Type B pancreatic cell (in vitro differentiated cells): Measurements from ENCODE around the gene STAB2. TPM values are rescaled to one million over a fixed set of nuclear protein-coding genes. Genes with fewer than 3 reads are reported as not detected.

ENCODE experiments used
- DNase-seq: peaks from one replicate; pipeline ENCODE4 v3.0.0; 2021; ENCODE audit warnings: mixed read lengths; ENCODE audit not compliant: unreplicated experiment; ENCODE audit errors: extremely low spot score
- H3K27ac Mint-ChIP-seq: 2 replicates; pipeline ENCODE4 v1.8.0; 2021; ENCODE audit warnings: mild to moderate bottlenecking, mixed read lengths
- H3K27me3 Mint-ChIP-seq: 2 replicates; pipeline ENCODE4 v1.8.0; 2021; ENCODE audit warnings: mixed read lengths
- H3K36me3 Mint-ChIP-seq: 2 replicates; pipeline ENCODE4 v1.8.0; 2021; ENCODE audit warnings: mixed read lengths
- H3K4me1 Mint-ChIP-seq: one replicate; pipeline ENCODE4 v1.8.0; 2021; ENCODE audit warnings: mixed read lengths; ENCODE audit not compliant: unreplicated experiment
- H3K4me3 Mint-ChIP-seq: 2 replicates; pipeline ENCODE4 v1.8.0; 2021; ENCODE audit warnings: mild to moderate bottlenecking, mixed read lengths
- H3K9me3 Mint-ChIP-seq: 2 replicates; pipeline ENCODE4 v1.8.0; 2021; ENCODE audit warnings: mixed read lengths
- CTCF ChIP-seq: fragments of 200-600 bp; sonication (generic); conservative IDR thresholded peaks from 2 replicates; pipeline ENCODE4 v1.5.0; 2021; ENCODE audit warnings: antibody characterized with exemption, mild to moderate bottlenecking
- total RNA-seq: library from RNA; stranded (reverse); gene quantifications from 2 replicates; pipeline ENCODE4 v1.2.1, GENCODE V29; 2021; ENCODE audit warnings: low replicate concordance

STAB2 gene
- total RNA-seq, 1 donor from 2014 or later: not detected

- Mint-ChIP-seq H3K4me1 (peaks cover 2% of the 10 kb centered on the region), H3K9me3 (no peaks in the 10 kb centered on the region), H3K36me3 (no peaks in the 10 kb centered on the region), H3K4me3 (no peak overlapping the region), H3K27me3 (peaks cover 10% of the 10 kb centered on the region), H3K27ac (no peak overlapping the region)
- TF ChIP-seq CTCF: no peak
- DNase-seq: no peak
Observed at GRCh38 chr12:103686026-103686425, 99.0 kb downstream of the STAB2 start.

GRCh38 chr12:103687253-103687652, 100.2 kb downstream of the STAB2 start:
- DNase-seq: no peak
- Mint-ChIP-seq H3K9me3 (no peaks in the 10 kb centered on the region), H3K4me3 (no peak overlapping the region), H3K4me1 (no peaks in the 10 kb centered on the region), H3K27me3 (peaks cover 13% of the 10 kb centered on the region), H3K36me3 (no peaks in the 10 kb centered on the region), H3K27ac (no peak overlapping the region)
- no peak for TF ChIP-seq CTCF

DNA sequence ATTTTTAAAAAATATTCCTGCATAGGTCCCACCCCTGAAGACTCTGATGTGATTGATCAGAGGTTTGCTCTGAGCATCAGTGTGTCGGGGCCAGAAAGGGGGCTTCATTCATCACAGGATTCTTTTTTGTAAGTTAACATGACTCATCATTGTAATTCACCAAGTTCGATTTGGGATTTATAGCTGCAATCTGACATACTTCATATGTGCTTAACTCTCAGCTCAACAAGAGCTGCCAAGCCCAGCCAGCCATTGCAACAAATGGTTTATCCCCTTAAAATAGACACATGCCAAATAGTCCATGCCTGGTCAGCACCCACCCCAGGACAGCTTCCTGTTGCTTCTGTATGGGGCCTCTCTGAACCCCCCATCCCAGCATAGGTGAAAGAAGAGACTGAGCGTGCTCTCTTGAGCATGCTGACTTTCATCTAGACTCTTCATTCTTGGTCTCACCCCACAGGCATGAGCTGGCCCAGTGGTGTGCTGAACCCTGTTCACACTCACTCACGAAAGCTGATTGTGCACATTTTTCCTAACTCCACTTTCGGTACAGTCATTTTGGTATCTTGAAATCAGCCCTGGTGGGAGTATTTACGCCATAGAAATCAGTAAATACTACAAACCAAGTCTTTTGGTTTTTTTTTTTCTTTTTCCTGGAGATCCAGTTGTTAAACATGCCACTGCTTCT, 101.4 kb downstream of the STAB2 start:
- H3K36me3 Mint-ChIP-seq: no peaks in the 10 kb centered on the region
- peaks cover 13% of the 10 kb centered on the region for H3K27me3 Mint-ChIP-seq
- H3K9me3 Mint-ChIP-seq: no peaks in the 10 kb centered on the region
- no peak for TF ChIP-seq CTCF
- no peak overlapping the region for H3K27ac Mint-ChIP-seq
- DNase-seq: no peak
- H3K4me1 Mint-ChIP-seq: no peaks in the 10 kb centered on the region
- no peak overlapping the region for H3K4me3 Mint-ChIP-seq

DNA sequence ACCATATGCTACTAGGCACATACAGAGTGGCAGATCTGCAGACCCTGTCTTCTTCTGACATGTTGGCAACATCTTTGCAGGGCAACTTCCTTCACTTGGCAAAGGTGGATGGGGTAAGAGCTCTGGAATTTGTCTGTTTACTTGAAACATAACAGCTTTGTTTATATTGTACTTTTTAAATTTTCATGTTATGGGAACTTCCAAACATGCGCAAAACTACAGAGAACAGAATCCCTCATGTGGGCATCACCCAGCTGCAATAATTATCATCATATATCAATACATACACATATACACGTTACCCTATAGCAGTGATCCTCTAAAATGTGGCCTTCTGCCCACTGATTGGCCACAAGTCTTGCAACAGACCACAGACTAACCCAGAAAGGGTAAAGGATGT, 103.4 kb downstream of the STAB2 start:
- TF ChIP-seq CTCF: no peak
- Mint-ChIP-seq H3K4me3 (no peak overlapping the region), H3K9me3 (no peaks in the 10 kb centered on the region), H3K27ac (no peak overlapping the region), H3K36me3 (no peaks in the 10 kb centered on the region), H3K27me3 (peaks cover 13% of the 10 kb centered on the region), H3K4me1 (no peaks in the 10 kb centered on the region)
- DNase-seq: no peak

DNA sequence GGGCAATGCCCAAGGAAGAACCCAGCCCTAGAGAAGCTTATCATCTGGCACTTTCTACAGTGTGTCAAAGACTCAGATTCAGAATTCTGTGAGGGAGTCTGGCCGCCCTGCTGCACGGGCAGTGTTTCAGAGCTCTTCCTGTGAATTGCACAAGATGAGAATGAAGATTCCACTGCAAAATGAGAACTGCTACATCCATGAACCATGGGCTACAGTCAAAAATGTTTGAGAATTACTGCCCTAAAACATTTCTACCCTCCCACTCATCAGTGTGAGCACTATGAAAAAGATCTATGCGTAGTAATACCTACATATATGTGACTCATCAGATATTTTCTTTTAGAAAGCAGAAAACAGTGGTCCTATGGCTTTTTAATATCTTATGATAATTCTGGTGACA, 104.0 kb downstream of the STAB2 start:
- H3K27ac Mint-ChIP-seq: no peak overlapping the region

More for the DNA sequence above, 104.0 kb downstream of the STAB2 start:
- H3K36me3 Mint-ChIP-seq: no peaks in the 10 kb centered on the region
- TF ChIP-seq CTCF: no peak
- DNase-seq: no peak
- H3K4me1 Mint-ChIP-seq: no peaks in the 10 kb centered on the region
- H3K27me3 Mint-ChIP-seq: peaks cover 12% of the 10 kb centered on the region
- H3K4me3 Mint-ChIP-seq: no peak overlapping the region
- no peaks in the 10 kb centered on the region for H3K9me3 Mint-ChIP-seq
